ENCODE results near the gene AFF2. TPM values are rescaled to one million over a fixed set of nuclear protein-coding genes. Genes with fewer than 3 reads are reported as not detected.
"Not testable (repeated sequence)": the region's sequence is repeated elsewhere in the genome, so short reads cannot be mapped to it uniquely, and the experiment has no call there.

Gene AFF2
- polyA plus RNA-seq, 5 donors: 3.4 to 5.9 (median 3.9) TPM

DNA sequence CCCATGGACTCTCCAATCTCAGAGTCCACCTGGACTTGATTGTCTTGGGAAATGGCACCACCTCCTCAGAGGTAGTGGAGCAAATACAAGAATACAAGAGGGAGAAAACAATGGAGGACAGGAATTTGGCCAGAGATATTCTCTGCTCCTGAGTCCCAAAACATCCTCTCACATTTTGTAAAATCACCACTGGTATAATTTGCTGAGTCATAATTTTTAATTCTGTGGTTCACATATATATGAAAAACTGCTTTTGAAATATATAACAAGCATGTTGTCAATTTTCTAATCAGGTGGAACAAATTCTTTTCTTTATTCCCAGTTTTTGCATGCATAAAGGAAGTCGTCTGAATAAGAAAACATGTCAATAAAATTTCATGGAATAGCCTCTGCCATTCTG, 356.1 kb downstream of the AFF2 start:
- no peak for DNase-seq

DNA sequence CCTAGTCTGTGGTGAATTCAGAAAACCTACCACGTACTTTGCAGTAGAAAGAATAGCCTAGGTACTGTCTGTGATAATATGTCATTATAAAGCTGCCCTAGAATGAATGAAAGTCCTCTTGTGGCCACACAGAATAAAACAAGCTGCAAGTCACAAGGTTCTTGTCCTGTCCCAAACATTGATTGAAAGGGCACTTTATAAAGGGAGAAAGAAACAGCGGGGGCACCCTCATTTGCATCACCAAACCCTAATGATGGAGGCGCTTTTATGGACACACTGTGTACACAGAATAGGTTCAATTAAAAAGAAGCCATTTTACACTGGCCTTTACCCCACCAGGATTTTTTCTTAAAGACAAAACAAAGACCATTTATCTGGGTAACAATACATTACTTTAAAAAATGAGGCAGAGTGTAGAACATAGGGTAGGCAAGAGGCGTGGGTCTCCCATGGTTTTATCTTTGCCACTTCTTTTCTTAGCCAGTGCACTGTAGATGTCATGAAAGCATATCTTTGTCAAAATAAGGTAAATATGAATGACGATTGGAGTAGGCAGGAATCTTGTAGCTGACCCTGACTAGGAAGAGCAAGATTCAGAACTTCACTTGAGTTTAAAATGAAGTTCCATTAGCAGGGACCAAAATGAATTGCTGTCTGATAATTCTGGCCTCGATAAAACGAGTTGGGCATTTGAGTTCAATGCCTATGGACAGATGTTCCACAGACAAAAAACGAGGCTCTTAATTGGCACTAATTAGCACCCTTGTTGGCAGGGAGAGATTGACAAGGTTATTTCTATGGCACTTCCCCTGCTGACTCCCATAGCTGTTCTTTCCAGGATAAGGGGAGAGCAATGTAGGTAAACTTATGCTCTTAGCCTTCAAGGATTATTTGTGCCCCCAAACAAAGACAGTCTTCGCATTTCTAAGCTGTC, 365.1 kb downstream of the AFF2 start:
- no peak for DNase-seq

DNA sequence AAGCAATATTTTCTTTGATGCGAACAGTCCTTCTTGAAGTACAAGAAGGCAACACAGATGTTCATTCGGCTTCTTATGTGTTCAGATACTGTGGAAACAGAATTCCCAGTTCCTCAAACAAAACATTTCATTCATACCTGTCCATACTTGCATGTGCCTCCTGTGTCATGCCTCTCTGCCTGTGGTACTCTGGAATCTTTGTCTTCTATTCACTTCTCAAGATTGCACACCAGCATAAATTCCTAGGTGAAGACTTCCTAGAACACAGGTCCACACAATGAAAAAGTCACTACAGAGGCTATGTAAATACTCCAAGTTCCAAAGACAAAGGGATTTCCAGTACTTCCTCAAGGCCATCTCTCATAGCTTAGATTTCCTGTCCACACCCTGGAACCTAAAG, 367.2 kb downstream of the AFF2 start:
- DNase-seq: no peak

DNA sequence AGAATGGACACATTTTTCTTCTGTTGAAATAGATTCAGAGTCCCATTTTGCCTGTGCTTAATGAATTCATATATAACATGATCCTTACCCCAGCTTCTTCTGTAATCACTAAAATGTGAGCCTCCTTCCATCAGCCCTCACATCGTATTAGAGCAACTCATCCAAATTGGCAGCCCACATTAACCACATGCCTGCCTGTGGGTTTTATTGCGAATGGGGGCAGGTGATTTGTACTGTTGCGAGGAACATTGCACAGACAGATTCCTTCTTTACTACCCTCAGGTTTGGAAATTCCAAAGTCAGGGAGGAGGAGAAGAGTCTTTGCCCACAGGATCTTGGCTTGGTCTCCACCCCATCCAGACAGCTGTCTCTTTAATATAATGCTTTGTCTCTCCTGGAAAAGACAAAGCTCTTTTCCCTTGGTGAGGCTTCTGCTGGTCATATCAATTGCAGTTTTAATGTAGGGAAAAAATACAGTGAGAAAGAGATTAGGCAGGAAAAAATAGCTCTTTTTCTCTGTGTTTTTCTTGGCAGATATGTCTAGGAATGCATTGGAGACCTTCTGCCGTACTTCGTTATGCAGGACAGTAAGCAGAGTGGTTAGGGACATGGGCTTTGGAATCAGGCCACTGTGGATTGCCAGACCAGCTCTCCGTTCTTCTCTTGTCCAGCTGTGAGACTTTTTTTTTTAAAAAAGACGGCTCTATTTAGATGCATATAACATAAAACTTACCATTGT, 371.2 kb downstream of the AFF2 start:
- DNase-seq: no peak

DNA sequence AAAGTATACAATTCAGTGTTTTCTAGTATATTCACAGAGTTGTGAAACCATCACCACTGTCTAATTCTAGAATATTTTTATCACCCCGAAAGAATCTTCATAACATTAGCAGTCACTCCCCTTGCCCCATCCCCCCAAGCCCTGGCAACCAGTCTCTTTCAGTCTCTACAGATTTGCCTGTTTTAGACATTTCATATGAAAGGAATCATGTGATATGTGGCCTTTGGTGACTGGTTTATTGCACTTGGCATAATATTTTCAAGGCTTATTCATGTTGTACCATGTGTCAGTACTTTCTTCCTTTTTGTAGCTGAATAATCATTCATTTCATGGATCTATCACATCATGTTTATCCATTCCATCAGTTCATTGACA, 371.7 kb downstream of the AFF2 start:
- no peak for DNase-seq

DNA sequence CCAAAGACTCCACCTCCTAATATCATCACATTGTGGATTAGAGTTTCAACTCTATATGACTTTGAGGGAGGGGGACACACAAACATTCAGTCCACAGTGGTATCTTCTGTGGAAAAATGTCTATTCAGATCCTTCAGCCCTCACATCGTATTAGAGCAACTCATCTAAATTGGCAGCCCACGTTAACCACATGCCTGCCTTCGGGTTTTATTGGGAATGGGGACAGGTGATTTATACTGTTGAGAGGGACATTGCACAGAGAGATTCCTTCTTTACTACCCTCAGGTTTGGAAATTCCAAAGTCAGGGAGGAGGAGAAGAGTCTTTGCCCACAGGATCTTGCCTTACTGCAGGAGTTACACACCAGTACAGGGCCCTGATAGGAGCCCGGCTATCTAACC, 372.5 kb downstream of the AFF2 start:
- DNase-seq: no peak

DNA sequence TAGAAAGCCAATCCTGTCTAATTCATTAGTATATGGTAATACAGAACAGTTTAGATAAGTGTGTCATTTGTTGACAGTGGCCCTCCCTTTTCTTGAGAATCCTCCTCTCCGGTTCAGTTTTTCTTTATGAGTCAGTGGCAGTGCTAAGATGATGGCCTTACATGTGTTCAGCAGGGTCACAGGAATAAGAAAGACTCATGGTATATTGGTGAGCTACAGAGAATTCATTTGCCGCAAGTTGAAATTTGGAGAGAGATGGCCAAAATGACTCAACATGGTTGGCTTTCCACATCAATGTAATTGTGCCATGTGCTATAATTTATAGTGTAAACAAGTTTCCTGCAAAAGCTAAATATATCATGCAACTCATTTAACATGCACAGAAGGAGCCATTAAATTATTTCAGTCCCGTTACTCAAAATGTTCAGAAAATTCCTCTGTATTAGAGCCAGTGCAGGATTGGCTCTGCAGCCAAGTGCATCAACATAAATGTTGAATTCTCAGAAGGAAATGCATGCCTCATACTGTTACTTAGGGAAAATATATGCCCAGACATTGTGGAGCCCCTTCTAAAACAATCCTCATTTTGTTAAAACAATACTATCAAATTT, 374.3 kb downstream of the AFF2 start:
- DNase-seq: no peak

DNA sequence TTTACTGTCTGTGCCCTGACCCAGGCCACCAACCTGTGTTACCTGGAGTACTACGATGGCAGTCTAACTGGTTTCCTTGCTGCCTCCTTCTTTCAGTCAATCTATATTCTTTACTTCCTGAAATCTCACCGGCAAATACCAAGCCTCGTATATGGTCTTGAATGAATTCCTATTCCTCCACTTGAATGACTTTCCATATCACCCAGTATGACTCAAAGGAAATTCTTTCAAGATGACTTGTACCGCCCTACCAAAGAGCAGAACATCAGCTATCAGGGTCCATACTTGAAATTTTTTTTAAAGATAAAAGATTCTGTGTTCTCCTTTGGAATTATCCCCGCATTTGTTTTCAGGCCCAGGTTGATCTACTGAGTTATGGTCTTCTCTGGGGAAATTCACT, 378.0 kb downstream of the AFF2 start:
- DNase-seq: no peak

DNA sequence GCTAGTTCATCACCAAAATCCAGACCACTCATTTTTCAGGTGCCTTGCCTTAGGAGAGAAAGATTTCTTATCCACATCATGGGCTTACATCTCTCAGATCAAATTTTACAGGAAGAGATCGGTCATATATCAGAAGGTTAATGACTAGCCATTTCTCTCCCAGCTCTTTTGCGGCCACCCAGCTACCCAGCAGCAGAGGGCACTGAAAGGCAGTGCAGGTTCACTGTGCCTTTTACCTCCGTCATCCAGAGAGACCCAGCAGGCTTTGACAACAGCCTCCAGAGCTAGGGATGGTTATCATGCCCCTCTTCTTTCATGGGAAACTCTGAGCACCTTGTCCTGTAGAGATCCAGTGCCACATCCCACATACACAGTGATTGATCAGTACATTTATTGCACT, 384.8 kb downstream of the AFF2 start:
- DNase-seq: no peak

DNA sequence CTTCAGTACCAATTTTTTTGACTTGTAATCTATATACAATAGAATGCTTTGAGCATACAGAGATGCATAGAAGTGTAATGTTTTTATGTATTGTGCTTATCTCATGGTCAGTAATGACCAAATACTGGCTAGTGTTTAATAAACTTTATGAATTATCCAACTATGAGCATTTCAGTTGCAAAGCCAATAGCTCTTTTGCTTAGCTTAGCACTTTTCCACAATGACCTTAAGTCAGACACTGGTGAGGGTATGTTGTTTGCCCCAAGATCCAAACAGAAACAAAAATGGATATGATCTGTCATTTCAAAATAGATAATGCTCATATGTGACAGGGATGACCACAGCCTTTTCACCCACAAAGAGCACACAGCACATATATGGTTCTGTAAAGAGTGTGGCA, 393.0 kb downstream of the AFF2 start:
- no peak for DNase-seq

DNA sequence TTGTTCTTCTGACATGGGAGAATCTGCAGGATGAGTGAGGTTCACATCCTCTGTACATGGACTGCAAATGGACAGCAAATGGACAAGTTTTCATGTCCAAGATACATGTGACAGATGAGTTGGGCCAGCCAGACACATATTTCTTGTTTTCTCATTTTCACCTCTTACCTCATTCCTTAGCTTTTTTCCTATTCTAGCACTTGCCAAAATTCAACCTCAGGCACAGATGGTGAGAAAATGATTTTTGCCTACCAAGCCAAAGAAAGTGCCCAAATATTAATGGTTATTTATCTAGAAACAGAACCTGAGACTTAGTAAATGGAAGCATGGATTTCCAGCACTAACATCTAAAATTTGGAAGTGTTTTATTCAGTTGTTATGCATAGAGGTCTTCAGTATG, 402.2 kb downstream of the AFF2 start:
- no peak for DNase-seq

DNA sequence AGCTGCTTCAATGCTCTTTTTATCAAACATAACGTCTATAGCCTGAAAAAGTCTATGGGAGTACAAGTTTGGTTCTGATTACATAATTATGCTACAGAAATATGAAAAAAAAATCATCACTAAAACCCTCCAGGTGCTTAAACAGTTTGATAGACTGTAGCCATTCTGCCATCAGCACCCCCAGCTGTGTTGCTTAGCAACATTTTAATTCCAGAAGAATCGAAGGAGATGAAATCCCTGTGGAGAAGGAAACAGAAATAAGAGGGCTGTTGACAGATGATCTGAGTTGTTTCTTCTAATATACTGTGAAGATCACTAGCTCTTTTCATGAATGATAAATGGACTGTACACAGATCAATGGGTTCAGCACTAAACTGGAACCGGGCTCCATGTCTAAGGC, 402.8 kb downstream of the AFF2 start:
- no peak for DNase-seq

DNA sequence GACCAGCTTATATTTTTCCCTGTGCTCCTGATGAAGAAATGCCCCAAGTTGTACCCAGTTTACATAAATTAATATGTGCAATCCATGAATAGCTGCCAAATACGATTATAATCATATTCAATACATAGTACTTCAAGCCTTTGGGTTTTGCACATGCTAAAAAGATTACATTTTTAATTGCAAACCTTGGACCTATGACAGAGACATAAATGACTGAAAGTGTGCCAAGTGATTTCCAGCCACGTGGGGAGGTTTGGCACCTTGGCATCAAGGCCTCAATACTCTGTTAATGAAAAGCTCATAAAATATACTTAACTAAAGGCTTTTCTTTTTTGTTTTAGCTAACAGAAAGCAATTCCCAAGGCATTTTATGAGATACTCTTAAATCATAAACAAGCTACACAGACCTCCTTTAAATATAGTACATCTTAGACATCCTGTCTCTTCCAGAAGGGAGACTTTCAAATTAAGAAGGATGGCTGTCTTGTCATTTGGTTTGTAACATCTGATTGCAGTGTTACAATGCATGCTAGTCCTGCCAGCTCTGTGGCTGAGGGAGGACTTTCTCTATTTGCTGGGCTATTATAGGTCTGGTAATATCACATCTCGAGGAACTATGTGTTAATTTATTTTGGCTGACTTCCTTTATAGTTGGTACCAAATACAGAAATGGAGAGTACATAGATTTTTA, 404.1 kb downstream of the AFF2 start:
- DNase-seq: no peak

DNA sequence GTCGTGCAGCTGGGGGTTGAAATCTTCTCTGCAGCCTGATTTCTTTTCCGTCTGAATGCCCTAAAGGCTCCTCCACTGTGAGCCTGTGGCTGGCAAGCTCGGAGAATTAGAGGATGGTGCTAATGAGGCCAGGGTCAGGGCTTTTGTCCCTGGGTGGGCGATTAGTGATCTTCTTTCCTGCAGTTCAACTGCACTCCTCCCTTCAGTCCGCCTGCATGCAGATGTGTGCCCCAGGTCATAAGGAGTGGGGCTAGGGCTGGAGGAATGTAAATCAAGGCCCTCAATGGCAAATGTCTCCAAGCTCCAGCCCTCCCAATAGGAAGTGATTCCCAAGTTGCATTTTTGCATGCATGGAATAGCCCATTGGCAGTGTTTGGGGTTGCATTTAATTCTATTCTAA, 405.0 kb downstream of the AFF2 start:
- DNase-seq: no peak

DNA sequence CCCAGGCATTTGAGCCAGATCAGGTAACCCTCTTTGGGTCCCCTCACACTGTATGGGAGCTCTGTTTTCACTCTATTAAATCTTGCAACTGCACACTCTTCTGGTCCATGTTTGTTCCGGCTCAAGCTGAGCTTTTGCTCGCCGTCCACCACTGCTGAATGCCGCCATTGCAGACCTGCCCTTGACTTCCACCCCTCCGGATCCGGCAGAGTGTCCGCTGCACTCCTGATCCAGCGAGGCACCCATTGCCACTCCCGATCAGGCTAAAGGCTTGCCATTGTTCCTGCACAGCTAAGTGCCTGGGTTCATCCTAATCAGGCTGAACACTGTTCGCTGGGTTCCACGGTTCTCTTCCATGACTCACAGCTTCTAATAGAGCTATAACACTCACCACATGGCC, 406.2 kb downstream of the AFF2 start:
- DNase-seq: not testable (repeated sequence)

DNA sequence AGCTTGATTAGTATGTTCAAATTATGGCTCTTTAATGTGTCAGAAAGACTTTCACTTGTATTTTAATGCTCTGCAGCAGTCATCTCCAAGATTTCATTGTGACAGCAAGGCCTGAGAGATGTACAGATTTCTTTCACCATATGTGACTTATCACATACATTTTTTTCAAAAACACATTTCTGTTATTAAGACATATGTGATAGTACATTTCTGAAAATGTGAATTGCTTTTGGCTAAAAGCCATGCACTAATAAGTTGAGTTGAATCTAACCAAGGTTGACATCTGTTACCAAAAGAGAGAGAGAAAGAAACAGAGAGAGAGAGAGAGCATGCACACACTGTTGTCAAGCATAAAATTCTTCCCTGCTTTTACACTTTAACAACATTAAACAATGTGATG, 409.3 kb downstream of the AFF2 start:
- no peak for DNase-seq

DNA sequence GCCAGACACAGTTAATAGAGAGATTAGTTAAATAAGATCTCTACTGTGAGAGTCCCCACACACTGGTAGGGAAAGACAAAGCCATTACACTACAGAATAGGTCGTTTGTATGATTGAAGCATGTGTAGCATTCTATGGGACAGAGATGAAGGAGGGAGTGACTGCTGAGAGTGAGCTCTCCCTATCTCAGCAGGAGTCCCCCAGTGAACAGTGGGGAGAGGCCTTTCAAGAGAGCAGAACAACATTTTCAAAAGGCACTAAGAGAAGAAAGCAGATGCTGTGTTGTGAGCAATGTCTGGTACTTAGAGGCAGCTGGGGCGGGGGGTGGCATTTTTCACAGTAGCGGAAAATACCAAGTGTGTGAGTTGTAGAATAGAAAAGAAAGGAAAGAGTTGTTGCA, 413.6 kb downstream of the AFF2 start:
- DNase-seq: no peak

DNA sequence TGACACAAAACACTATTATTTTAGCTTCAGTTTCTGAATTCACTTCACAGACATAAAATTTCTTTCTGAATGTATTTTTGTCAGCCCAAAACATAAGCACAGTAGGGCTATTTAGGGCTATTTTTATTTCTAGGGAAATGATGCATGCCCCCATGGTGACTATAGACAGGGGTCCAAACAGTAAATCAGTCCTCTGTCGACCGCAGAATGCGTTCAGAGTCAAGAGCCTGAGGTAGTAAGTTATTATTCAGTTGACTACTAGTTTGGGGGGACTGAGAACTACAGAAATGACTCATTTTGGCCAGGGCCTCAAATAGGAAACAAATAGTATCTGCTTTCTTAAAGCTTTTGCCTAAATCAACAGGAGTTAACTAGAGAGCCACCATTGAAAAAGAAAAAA, 414.4 kb downstream of the AFF2 start:
- no peak for DNase-seq

DNA sequence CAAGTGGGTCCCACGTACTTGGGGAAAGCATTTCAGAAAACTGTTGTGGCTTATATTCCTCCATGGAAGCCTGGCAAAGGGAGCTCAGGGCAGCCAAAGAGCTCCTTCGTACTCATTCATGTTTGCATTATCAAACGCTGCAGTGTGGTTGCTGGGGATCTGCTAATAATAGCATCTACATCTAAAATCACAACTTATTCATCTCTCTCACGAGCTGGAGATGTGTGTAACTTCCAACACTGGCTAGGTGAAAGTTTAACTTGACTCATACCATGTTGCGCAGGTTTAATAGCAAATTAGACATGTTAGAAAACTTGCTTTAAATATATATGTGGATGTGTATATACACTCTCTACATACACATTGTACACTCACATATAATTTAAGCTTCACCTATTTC, 415.1 kb downstream of the AFF2 start:
- no peak for DNase-seq

DNA sequence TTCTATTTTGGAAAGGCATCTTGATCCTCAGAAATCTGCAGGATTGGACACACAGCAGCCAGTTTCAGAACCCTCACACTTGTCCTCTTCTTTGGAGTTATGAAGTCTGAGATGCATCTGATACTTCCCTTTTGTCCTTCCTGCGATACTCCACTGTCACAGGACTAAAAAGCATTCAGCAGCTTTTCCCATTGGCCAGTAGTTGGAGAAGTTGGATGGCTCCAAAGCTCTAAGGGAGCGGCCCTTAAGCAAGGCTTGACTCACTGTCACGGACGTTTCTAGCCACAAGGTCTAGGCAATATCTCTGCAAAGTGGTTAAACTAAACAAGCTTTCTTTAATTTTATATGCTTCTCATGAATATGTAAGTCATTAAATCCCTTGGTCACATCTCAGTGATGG, 417.0 kb downstream of the AFF2 start:
- DNase-seq: no peak

DNA sequence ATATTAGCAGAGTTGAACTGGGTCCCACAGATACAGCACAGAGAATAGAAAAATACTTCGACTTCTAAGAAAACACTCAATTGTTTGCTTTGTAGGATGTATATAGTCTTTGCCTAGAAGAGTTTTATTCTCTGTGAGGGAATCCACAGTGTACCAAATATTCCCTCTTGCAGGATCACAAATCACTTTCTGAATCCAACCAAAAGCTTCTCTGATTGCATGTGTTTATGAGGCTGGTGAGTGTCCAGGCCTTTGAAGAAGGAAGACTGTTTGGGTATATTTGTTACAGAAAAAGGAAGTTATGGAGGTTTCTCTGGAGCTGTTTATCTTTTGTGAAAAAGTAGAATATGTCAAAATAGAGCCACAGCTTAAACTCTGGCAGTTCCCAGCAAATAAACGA, 423.2 kb downstream of the AFF2 start:
- DNase-seq: no peak

DNA sequence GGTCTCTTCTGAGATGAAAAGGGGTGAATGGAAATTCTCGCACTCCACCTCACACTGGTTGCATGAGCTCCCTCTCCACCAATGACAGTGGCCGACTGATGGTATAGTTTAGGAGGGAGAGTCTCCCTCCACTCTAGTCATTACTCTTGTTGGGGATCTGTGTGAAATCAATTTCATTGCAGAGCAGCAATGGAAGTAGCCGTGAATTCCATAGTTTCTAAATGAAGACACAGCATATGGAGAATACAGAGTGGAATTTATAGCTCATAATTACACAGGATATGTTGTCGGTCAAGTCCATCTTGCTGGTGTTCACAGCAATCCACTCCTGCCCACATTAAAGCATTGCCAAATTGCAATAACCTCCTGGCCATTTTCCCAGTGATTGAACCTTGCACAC, 426.0 kb downstream of the AFF2 start:
- no peak for DNase-seq

All from right lung (tissue), 5 donors.